Neural progenitor cell (in vitro differentiated cells): ENCODE data around the gene LY6G5C. TPM values are rescaled to one million over a fixed set of nuclear protein-coding genes. Genes with fewer than 3 reads are reported as not detected.
A peak's percentile ranks its signal among the peaks of the same experiment; 100 is the strongest.

Experiments used
- DNase-seq: peaks from one replicate; pipeline ENCODE4 v3.0.0-alpha.2; 2016; ENCODE audit warnings: low spot score
- H2AFZ ChIP-seq: fragments of 200-600 bp; sonication (generic); replicated peaks from 2 replicates; pipeline ENCODE4 v1.6.1; 2016; ENCODE audit warnings: antibody characterized with exemption
- H3F3A ChIP-seq: fragments of 200-600 bp; sonication (generic); 2 replicates; pipeline ENCODE4 v1.6.1; 2016; ENCODE audit warnings: antibody characterized with exemption, low read depth
- H3K27ac ChIP-seq: fragments of 200-600 bp; sonication (generic); 2 replicates; pipeline ENCODE4 v1.5.1; 2016; ENCODE audit warnings: mild to moderate bottlenecking
- H3K27me3 ChIP-seq: fragments of 200-600 bp; sonication (generic); 2 replicates; pipeline ENCODE4 v1.6.1; 2016; ENCODE audit warnings: mild to moderate bottlenecking, moderate library complexity
- H3K36me3 ChIP-seq: fragments of 200-600 bp; sonication (generic); 2 replicates; pipeline ENCODE4 v1.5.1; 2016
- H3K4me1 ChIP-seq: fragments of 200-600 bp; sonication (generic); 2 replicates; pipeline ENCODE4 v1.6.1; 2016; ENCODE audit warnings: mixed run types
- H3K4me2 ChIP-seq: fragments of 200-600 bp; sonication (generic); 2 replicates; pipeline ENCODE4 v1.6.1; 2016
- H3K4me3 ChIP-seq: fragments of 200-600 bp; sonication (generic); 2 replicates; pipeline ENCODE4 v1.5.1; 2016
- H3K79me2 ChIP-seq: fragments of 200-600 bp; sonication (generic); 2 replicates; pipeline ENCODE4 v1.6.1; 2016; ENCODE audit warnings: low read depth
- H3K9ac ChIP-seq: fragments of 200-600 bp; sonication (generic); 2 replicates; pipeline ENCODE4 v1.6.1; 2016
- H3K9me3 ChIP-seq: fragments of 200-600 bp; sonication (generic); 2 replicates; pipeline ENCODE4 v1.5.1; 2016; ENCODE audit warnings: low read depth
- H4K20me1 ChIP-seq: fragments of 200-600 bp; sonication (generic); 2 replicates; pipeline ENCODE4 v1.6.1; 2016; ENCODE audit warnings: low read depth
- H3K27ac Mint-ChIP-seq: 3 replicates; pipeline ENCODE4 v1.8.0; 2021; ENCODE audit warnings: mixed read lengths
- H3K27me3 Mint-ChIP-seq: 2 replicates; pipeline ENCODE4 v1.8.0; 2022; ENCODE audit warnings: low read depth, mild to moderate bottlenecking, inconsistent platforms, moderate library complexity, mixed read lengths; ENCODE audit not compliant: insufficient read depth
- H3K36me3 Mint-ChIP-seq: 3 replicates; pipeline ENCODE4 v1.8.0; 2021; ENCODE audit warnings: mixed read lengths
- H3K4me1 Mint-ChIP-seq: 3 replicates; pipeline ENCODE4 v1.8.0; 2021; ENCODE audit warnings: mixed read lengths
- H3K4me3 Mint-ChIP-seq: 3 replicates; pipeline ENCODE4 v1.8.0; 2021; ENCODE audit warnings: mild to moderate bottlenecking, moderate library complexity, mixed read lengths
- H3K9me3 Mint-ChIP-seq: 3 replicates; pipeline ENCODE4 v1.8.0; 2020; ENCODE audit warnings: mixed read lengths
- CTCF ChIP-seq: fragments of 200-600 bp; sonication (generic); IDR thresholded peaks from 2 replicates; pipeline ENCODE4 v1.5.1; 2017; ENCODE audit warnings: antibody characterized with exemption, mild to moderate bottlenecking
- EZH2 ChIP-seq: fragments of 200-600 bp; sonication (generic); IDR thresholded peaks from 2 replicates; pipeline ENCODE4 v1.6.1; 2017; ENCODE audit warnings: antibody characterized with exemption, mild to moderate bottlenecking, moderate library complexity
- EZH2phosphoT487 ChIP-seq: fragments of 200-600 bp; sonication (generic); IDR thresholded peaks from 2 replicates; pipeline ENCODE4 v1.6.1; 2017; ENCODE audit warnings: antibody characterized with exemption
- total RNA-seq: library from RNA; depleted of rRNA; stranded (reverse); fragments of >200 nt; gene quantifications from 2 replicates; pipeline ENCODE4 v1.2.3, GENCODE V29; 2015; ENCODE audit warnings: low replicate concordance

Gene LY6G5C
- total RNA-seq, 1 donor from 2014 or later, result not detected

- Mint-ChIP-seq H3K4me1 (peaks cover 25% of the 10 kb centered on the region), H3K36me3 (no peaks in the 10 kb centered on the region), H3K27ac (no peak overlapping the region), H3K27me3 (peaks cover 14% of the 10 kb centered on the region), H3K9me3 (no peaks in the 10 kb centered on the region), H3K4me3 (no peak overlapping the region)
- Histone ChIP-seq H3K4me1 (peaks cover 3% of the 10 kb centered on the region), H3F3A (peaks cover 1% of the 10 kb centered on the region), H3K9ac (no peak overlapping the region), H3K36me3 (no peaks in the 10 kb centered on the region), H3K79me2 (no peaks in the 10 kb centered on the region), H3K9me3 (no peaks in the 10 kb centered on the region), H3K4me3 (no peak overlapping the region), H3K4me2 (no peak overlapping the region), H4K20me1 (no peaks in the 10 kb centered on the region), H3K27ac (no peak overlapping the region), H2AFZ (no peak overlapping the region), H3K27me3 (no peaks in the 10 kb centered on the region)
- no peak for DNase-seq
- TF ChIP-seq CTCF (no peak), EZH2 (no peak), EZH2phosphoT487 (no peak)
Observed at GRCh38 chr6:31708224-31708623, 27.4 kb upstream of the LY6G5C start.

GRCh38 chr6:31707701-31708100, 26.8 kb upstream of the LY6G5C start:
- Histone ChIP-seq H4K20me1 (no peaks in the 10 kb centered on the region), H3K79me2 (peaks cover under 1% of the 10 kb centered on the region), H3K9ac (no peak overlapping the region), H3K36me3 (no peaks in the 10 kb centered on the region), H3K27me3 (no peaks in the 10 kb centered on the region), H3K4me2 (no peak overlapping the region), H3F3A (no peaks in the 10 kb centered on the region), H3K27ac (no peak overlapping the region), H2AFZ (no peak overlapping the region), H3K4me1 (no peaks in the 10 kb centered on the region), H3K4me3 (no peak overlapping the region), H3K9me3 (no peaks in the 10 kb centered on the region)
- TF ChIP-seq EZH2phosphoT487 (no peak), CTCF (no peak), EZH2 (no peak)
- peaks cover 21% of the 10 kb centered on the region for H3K4me1 Mint-ChIP-seq
- H3K9me3 Mint-ChIP-seq, result no peaks in the 10 kb centered on the region
- DNase-seq, result no peak
- no peak overlapping the region for H3K4me3 Mint-ChIP-seq
- H3K36me3 Mint-ChIP-seq, result no peaks in the 10 kb centered on the region
- no peak overlapping the region for H3K27ac Mint-ChIP-seq
- H3K27me3 Mint-ChIP-seq, result peaks cover 15% of the 10 kb centered on the region

- H3K9me3 ChIP-seq, result no peaks in the 10 kb centered on the region
- Mint-ChIP-seq H3K27ac (no peak within 1 kb of the TSS), H3K27me3 (peaks cover 8% of the 10 kb centered on the region), H3K9me3 (no peaks in the 10 kb centered on the region), H3K36me3 (no peaks in the 10 kb centered on the region), H3K4me3 (peak within 1 kb of the TSS; percentile 21), H3K4me1 (peaks cover 18% of the 10 kb centered on the region)
- H3K4me1 ChIP-seq, result no peaks in the 10 kb centered on the region
- peaks cover 11% of the 10 kb centered on the region for H3K79me2 ChIP-seq
- no peak within 1 kb of the TSS for H2AFZ ChIP-seq
- no peak for TF ChIP-seq EZH2phosphoT487
- TF ChIP-seq EZH2, result no peak
- no peak for TF ChIP-seq CTCF
- H3K9ac ChIP-seq, result no peak within 1 kb of the TSS
- no peak within 1 kb of the TSS for H3K27ac ChIP-seq
- H4K20me1 ChIP-seq, result no peaks in the 10 kb centered on the region
- DNase-seq, result no peak
- no peaks in the 10 kb centered on the region for H3K27me3 ChIP-seq
- no peak within 1 kb of the TSS for H3K4me3 ChIP-seq
- H3K4me2 ChIP-seq, result no peak within 1 kb of the TSS
- no peaks in the 10 kb centered on the region for H3F3A ChIP-seq
- H3K36me3 ChIP-seq, result no peaks in the 10 kb centered on the region
Observed at GRCh38 chr6:31706599-31706998, 25.7 kb upstream of the LY6G5C start, which contains the start of gene LY6G6F. Gene LY6G6F, plus strand, starts transcription at chr6:31706866. Its CDS starts 41 bp downstream, at chr6:31706907.
